Measurements from ENCODE around the gene PPA1. TPM values are rescaled to one million over a fixed set of nuclear protein-coding genes. Genes with fewer than 3 reads are reported as not detected.
"Not testable (repeated sequence)": the region's sequence is repeated elsewhere in the genome, so short reads cannot be mapped to it uniquely, and the experiment has no call there.

Gene PPA1
- total and polyA plus RNA-seq, 12 donors = 96.9 to 600 (median 162) TPM

DNA sequence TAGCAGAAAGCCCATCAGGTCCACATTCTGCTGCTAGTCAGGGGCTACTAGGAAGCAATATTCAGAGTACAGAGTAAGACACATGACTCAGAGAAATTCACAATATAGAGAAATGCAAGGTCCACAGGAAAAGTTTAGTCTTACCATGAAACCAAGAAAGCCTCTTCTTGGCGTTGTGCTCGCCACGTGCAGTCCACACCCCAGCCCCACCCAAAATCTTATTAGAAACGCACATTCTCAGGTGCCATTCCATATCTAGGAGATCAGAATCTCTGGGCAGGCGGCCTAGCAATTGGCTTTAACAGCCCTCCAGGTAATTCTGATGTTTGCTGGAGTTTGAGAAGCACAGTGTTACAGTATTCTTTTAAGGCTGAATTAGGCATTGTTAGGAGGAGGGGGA lies 47.1 kb downstream of the PPA1 start:
- no peak overlapping the region for H3K27ac ChIP-seq
- DNase-seq = no peak
- intact Hi-C loops (cut with DNase I) = no loop called here
- H3K9me3 ChIP-seq (replicated peaks in 1 of 3) = no peaks in the 10 kb centered on the region
- TF ChIP-seq, protein P1, sequence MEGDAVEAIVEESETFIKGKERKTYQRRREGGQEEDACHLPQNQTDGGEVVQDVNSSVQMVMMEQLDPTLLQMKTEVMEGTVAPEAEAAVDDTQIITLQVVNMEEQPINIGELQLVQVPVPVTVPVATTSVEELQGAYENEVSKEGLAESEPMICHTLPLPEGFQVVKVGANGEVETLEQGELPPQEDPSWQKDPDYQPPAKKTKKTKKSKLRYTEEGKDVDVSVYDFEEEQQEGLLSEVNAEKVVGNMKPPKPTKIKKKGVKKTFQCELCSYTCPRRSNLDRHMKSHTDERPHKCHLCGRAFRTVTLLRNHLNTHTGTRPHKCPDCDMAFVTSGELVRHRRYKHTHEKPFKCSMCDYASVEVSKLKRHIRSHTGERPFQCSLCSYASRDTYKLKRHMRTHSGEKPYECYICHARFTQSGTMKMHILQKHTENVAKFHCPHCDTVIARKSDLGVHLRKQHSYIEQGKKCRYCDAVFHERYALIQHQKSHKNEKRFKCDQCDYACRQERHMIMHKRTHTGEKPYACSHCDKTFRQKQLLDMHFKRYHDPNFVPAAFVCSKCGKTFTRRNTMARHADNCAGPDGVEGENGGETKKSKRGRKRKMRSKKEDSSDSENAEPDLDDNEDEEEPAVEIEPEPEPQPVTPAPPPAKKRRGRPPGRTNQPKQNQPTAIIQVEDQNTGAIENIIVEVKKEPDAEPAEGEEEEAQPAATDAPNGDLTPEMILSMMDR (IDR thresholded peaks at IDR 0.05) = no peak
- no peak for TF ChIP-seq POLR2A (IDR thresholded peaks at IDR 0.05)
- WGBS, 4 donors = 83 to 91% (median 84%) methylated on average over 5 of the region's 5 CpGs
- H3K4me3 ChIP-seq = no peak overlapping the region
- H3K27me3 ChIP-seq = no peaks in the 10 kb centered on the region
- no peaks in the 10 kb centered on the region for H3K36me3 ChIP-seq (replicated peaks in 1 of 2)
- peaks cover 6 to 11% of the 10 kb centered on the region in 2 donors for H3K4me1 ChIP-seq (replicated peaks in 1 of 2)

DNA sequence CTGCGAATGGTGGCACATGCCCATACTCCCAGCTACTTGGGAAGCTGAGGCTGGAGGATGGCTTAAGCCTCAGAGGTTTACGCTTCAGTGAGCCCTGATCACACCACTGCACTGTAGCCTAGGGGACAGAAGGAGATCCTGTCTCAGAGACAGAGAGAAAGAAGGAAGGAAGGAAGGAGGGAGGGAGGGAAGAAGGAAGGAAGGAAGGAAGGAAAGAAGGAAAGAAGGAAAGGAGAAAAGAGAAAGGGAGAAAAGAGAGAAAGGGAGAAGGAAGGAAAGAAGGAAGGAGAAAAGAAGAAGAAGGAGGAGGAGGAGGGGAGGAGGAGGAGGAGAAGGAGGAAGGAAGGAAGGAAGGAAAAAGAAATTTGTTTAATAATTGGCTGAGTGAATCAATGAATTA lies 49.9 kb downstream of the PPA1 start:
- no peaks in the 10 kb centered on the region for H3K36me3 ChIP-seq (replicated peaks in 1 of 2)
- H3K9me3 ChIP-seq (replicated peaks in 1 of 3) = no peaks in the 10 kb centered on the region
- 70 to 85% (median 78%) methylated on average over 2 of the region's 2 CpGs for WGBS, 4 donors
- no peak overlapping the region for H3K4me3 ChIP-seq
- no peak for DNase-seq
- H3K4me1 ChIP-seq (replicated peaks in 1 of 2) = no peaks in the 10 kb centered on the region
- no peak overlapping the region for H3K27ac ChIP-seq
- no peaks in the 10 kb centered on the region for H3K27me3 ChIP-seq
- intact Hi-C loops (cut with DNase I) = no loop called here
- TF ChIP-seq POLR2A (IDR thresholded peaks at IDR 0.05) = no peak
- TF ChIP-seq, protein P1 (IDR thresholded peaks at IDR 0.05) = no peak

DNA sequence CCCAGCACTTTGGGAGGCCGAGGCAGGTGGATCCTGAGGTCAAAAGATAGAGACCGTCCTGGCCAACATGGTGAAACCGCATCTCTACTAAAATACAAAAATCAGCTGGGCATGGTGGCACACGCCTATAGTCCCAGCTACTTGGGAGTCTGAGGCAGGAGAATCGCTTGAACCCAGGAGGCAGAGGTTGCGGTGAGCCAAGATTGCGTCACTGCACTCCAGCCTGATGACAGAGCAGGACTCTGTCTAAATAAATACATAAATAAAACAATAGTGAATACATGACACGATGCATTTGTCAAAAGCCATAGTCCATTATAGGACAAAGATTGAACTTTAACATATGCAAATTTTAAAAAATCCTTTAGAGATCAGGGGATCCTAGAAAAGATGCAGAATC lies 54.0 kb downstream of the PPA1 start:
- intact Hi-C loops (cut with DNase I); H3K27me3 ChIP-seq; H3K36me3 ChIP-seq (replicated peaks in 1 of 2); H3K4me3 ChIP-seq; DNase-seq; H3K9me3 ChIP-seq (replicated peaks in 1 of 3); H3K4me1 ChIP-seq (replicated peaks in 1 of 2); H3K27ac ChIP-seq: not testable (repeated sequence)
- WGBS, 4 donors = 82 to 92% (median 88%) methylated on average over 8 of the region's 8 CpGs

DNA sequence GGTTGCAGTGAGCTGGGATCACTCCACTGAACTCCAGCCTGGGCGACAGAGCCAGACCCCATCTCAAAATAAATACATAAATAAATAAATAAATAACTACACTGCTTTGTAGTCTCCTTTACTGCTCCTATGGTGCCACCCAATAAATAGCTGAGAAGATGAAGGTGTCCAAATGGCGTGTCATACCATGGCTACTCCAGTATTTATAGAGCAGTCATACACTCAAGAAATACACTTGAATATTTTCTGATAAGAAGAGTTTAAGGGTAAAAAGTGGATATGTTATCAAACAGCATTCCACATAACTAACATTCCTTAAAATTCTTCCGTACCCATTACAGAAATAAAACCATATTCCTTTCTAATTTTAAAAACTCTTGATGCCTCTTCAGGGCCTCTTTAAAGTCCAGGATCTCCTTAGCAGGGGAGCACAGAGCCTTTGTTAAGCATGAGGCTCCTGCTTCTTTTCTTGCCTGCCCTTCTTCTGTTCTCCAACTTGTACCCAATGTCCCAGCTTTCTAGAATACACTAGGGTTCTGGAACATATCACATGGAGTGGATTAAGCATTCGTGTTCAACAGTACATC lies 55.0 kb downstream of the PPA1 start:
- no peak for TF ChIP-seq POLR2A (IDR thresholded peaks at IDR 0.05)
- TF ChIP-seq, protein P1 (IDR thresholded peaks at IDR 0.05) = no peak
- intact Hi-C loops (cut with DNase I) = no loop called here
- no peak overlapping the region for H3K27ac ChIP-seq
- H3K4me3 ChIP-seq = no peak overlapping the region
- H3K4me1 ChIP-seq (replicated peaks in 1 of 2) = peaks cover 0 to 7% of the 10 kb centered on the region in 2 donors
- no peaks in the 10 kb centered on the region for H3K27me3 ChIP-seq
- no peak for DNase-seq
- no peaks in the 10 kb centered on the region for H3K9me3 ChIP-seq (replicated peaks in 1 of 3)
- WGBS, 4 donors = 78 to 83% (median 82%) methylated on average over 4 of the region's 4 CpGs
- no peaks in the 10 kb centered on the region for H3K36me3 ChIP-seq (replicated peaks in 1 of 2)

DNA sequence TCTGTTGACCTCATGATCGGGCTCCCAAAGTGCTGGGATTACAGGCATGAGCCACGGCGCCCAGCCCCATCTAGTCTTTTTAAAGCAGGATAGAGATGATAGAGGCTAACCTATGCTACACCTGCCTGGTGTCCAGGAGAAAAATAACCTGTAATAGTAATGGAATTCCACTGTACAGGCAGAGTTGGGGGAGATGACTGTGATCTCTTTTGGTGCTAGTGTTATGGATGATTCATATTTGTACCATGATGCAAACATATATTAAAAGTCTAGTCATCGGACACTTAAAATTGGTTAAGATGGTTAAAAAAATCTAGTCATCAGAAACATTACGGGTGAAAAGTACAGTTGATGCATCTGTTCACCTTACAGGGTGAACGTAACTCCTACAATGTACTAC lies 56.8 kb downstream of the PPA1 start:
- H3K27me3 ChIP-seq = no peaks in the 10 kb centered on the region
- WGBS, 4 donors = 69 to 92% (median 76%) methylated on average over 5 to 6 of the region's 6 CpGs
- no peaks in the 10 kb centered on the region for H3K9me3 ChIP-seq (replicated peaks in 1 of 3)
- H3K4me1 ChIP-seq (replicated peaks in 1 of 2) = peaks cover 0 to 7% of the 10 kb centered on the region in 2 donors
- TF ChIP-seq, protein P1 (IDR thresholded peaks at IDR 0.05) = no peak
- no peak for TF ChIP-seq POLR2A (IDR thresholded peaks at IDR 0.05)
- intact Hi-C loops (cut with DNase I) = no loop called here
- no peaks in the 10 kb centered on the region for H3K36me3 ChIP-seq (replicated peaks in 1 of 2)
- DNase-seq = no peak
- no peak overlapping the region for H3K27ac ChIP-seq
- no peak overlapping the region for H3K4me3 ChIP-seq
